Loucy (cell line): ENCODE data around the gene GCH1.

Experiments
- CTCF ChIP-seq: fragments of 200-600 bp; sonication (generic); conservative IDR thresholded peaks from 2 replicates; pipeline ENCODE4 v1.5.1; 2014; ENCODE audit warnings: mild to moderate bottlenecking, antibody characterized with exemption, low read length
- EZH2phosphoT487 ChIP-seq: fragments of 200-600 bp; IDR thresholded peaks from 2 replicates; pipeline ENCODE4 v1.6.1; 2018; ENCODE audit warnings: antibody characterized with exemption, mild to moderate bottlenecking, moderate library complexity, borderline replicate concordance

- TF ChIP-seq CTCF (no peak), EZH2phosphoT487 (no peak)
These were observed 104.0 kb downstream of the GCH1 start for GRCh38 chr14:54798465-54799124.
